ENCODE results near the gene CLPX. TPM values are rescaled to one million over a fixed set of nuclear protein-coding genes. Genes with fewer than 3 reads are reported as not detected.

Gene CLPX
- total and polyA plus RNA-seq, 9 donors = 19.0 to 44.4 (median 41.1) TPM

Small RNA genes lying within 50 kb of the gene (small RNA-seq; reads per million reads assigned to genes)
- gene AC013553.1 (not detected), gene AC068213.1 (not detected), gene RNU6-686P (not detected)

Other genes starting within 250 kb of the CLPX start
- gene SPG21, start 195.4 kb downstream of the CLPX start, total RNA-seq = 10 to 100 TPM; 60.6 to 90.6 (median 84.0) TPM
- 100 to 1,000 TPM in 1 of 2 donors, 10 to 100 TPM in 1; 59.7 to 123 TPM for gene SPG21, start 195.4 kb downstream of the CLPX start, polyA plus RNA-seq
- gene MTFMT, start 155.7 kb downstream of the CLPX start, total RNA-seq = 10 to 100 TPM; 16.8 to 30.3 (median 20.0) TPM
- gene MTFMT, start 155.7 kb downstream of the CLPX start, polyA plus RNA-seq = 10 to 100 TPM; 11.5 to 15.8 TPM
- gene SLC51B, start 140.0 kb downstream of the CLPX start, total RNA-seq = under 1 TPM in 2 of 7 donors, not detected in 5; 0.27 to 0.31 TPM
- gene SLC51B, start 140.0 kb downstream of the CLPX start, polyA plus RNA-seq = under 1 TPM in 1 of 2 donors, not detected in 1; 0.22 TPM
- gene RASL12, start 117.4 kb downstream of the CLPX start, total RNA-seq = 10 to 100 TPM in 6 of 7 donors, 1 to 10 TPM in 1; 4.8 to 31.1 (median 14.2) TPM
- 10 to 100 TPM; 19.1 to 24.8 TPM for gene RASL12, start 117.4 kb downstream of the CLPX start, polyA plus RNA-seq
- gene KBTBD13, start 108.6 kb downstream of the CLPX start, total RNA-seq = under 1 TPM in 4 of 7 donors, not detected in 3; 0.07 to 0.28 (median 0.11) TPM
- under 1 TPM; 0.07 to 0.10 TPM for gene KBTBD13, start 108.6 kb downstream of the CLPX start, polyA plus RNA-seq
- gene UBAP1L, start 70.1 kb downstream of the CLPX start, total RNA-seq = 1 to 10 TPM; 4.4 to 9.9 (median 7.6) TPM
- gene UBAP1L, start 70.1 kb downstream of the CLPX start, polyA plus RNA-seq = 1 to 10 TPM; 2.5 to 4.4 TPM
- 10 to 100 TPM; 23.2 to 41.1 (median 32.8) TPM for gene PDCD7, start 51.5 kb downstream of the CLPX start, total RNA-seq
- gene PDCD7, start 51.5 kb downstream of the CLPX start, polyA plus RNA-seq = 10 to 100 TPM; 16.4 to 29.8 TPM
- gene CILP, start 26.1 kb upstream of the CLPX start, total RNA-seq = 10 to 100 TPM in 3 of 7 donors, 1 to 10 TPM in 4; 1.2 to 24.3 (median 4.6) TPM
- 10 to 100 TPM in 1 of 2 donors, 1 to 10 TPM in 1; 1.6 to 34.1 TPM for gene CILP, start 26.1 kb upstream of the CLPX start, polyA plus RNA-seq
- gene PARP16, start 101.5 kb upstream of the CLPX start, total RNA-seq = 10 to 100 TPM in 5 of 7 donors, 1 to 10 TPM in 2; 8.8 to 20.2 (median 13.4) TPM
- 10 to 100 TPM; 12.1 to 19.2 TPM for gene PARP16, start 101.5 kb upstream of the CLPX start, polyA plus RNA-seq
- not detected for gene RNU5A-1, start 110.7 kb upstream of the CLPX start, total RNA-seq
- not detected for gene RNU5A-1, start 110.7 kb upstream of the CLPX start, polyA plus RNA-seq
- gene RNU5B-1, start 119.3 kb upstream of the CLPX start, total RNA-seq = 10 to 100 TPM in 5 of 7 donors, not detected in 2; 22.1 to 67.7 (median 29.6) TPM
- not detected for gene RNU5B-1, start 119.3 kb upstream of the CLPX start, polyA plus RNA-seq
- 1 to 10 TPM in 4 of 7 donors, under 1 TPM in 3; 0.11 to 1.8 (median 1.2) TPM for gene IGDCC3, start 192.7 kb upstream of the CLPX start, total RNA-seq
- under 1 TPM; 0.47 to 0.48 TPM for gene IGDCC3, start 192.7 kb upstream of the CLPX start, polyA plus RNA-seq
- gene IGDCC4, start 237.6 kb upstream of the CLPX start, total RNA-seq = 10 to 100 TPM in 5 of 7 donors, 1 to 10 TPM in 2; 5.4 to 40.4 (median 17.1) TPM
- 10 to 100 TPM; 10.8 to 12.8 TPM for gene IGDCC4, start 237.6 kb upstream of the CLPX start, polyA plus RNA-seq